OCI-LY1 (cell line): ENCODE results near the gene LIMS1.

Experiments used
- H2AFZ ChIP-seq: fragments of 200-600 bp; sonication (generic), shearing (Covaris generic); 2 replicates; pipeline ENCODE4 v1.6.0; 2014; ENCODE audit warnings: antibody characterized with exemption, mild to moderate bottlenecking, low read length
- H3F3A ChIP-seq: fragments of 200-600 bp; sonication (generic), shearing (Covaris generic); 2 replicates; pipeline ENCODE4 v1.6.0; 2014; ENCODE audit warnings: mild to moderate bottlenecking, antibody characterized with exemption, low read length, moderate library complexity; ENCODE audit not compliant: insufficient read depth
- H3K27ac ChIP-seq: fragments of 200-600 bp; sonication (generic); 2 replicates; pipeline ENCODE4 v1.5.1; 2014; ENCODE audit warnings: low read length, mixed run types, mild to moderate bottlenecking, low read depth; ENCODE audit not compliant: poor library complexity, severe bottlenecking
- H3K27me3 ChIP-seq: fragments of 200-600 bp; sonication (generic); 2 replicates; pipeline ENCODE4 v1.6.0; 2014; ENCODE audit warnings: antibody characterized with exemption, mild to moderate bottlenecking, low read length, moderate library complexity; ENCODE audit not compliant: insufficient read depth
- H3K36me3 ChIP-seq: fragments of 200-600 bp; sonication (generic); 2 replicates; pipeline ENCODE4 v1.6.1; 2014; ENCODE audit warnings: mild to moderate bottlenecking, antibody characterized with exemption, low read length, moderate library complexity, mixed read lengths; ENCODE audit not compliant: insufficient read depth
- H3K4me1 ChIP-seq: fragments of 200-600 bp; sonication (generic); 2 replicates; pipeline ENCODE4 v1.5.1; 2014; ENCODE audit warnings: mild to moderate bottlenecking, low read length, moderate library complexity; ENCODE audit not compliant: insufficient read depth, severe bottlenecking
- H3K4me2 ChIP-seq: fragments of 200-600 bp; sonication (generic), shearing (Covaris generic); 2 replicates; pipeline ENCODE4 v1.6.1; 2014; ENCODE audit warnings: low read length
- H3K4me3 ChIP-seq: fragments of 200-600 bp; sonication (generic); 2 replicates; pipeline ENCODE4 v1.5.1; 2014; ENCODE audit warnings: low read length, low read depth, mild to moderate bottlenecking, mixed read lengths; ENCODE audit not compliant: poor library complexity, severe bottlenecking
- H3K79me2 ChIP-seq: fragments of 200-600 bp; shearing (Covaris generic); 2 replicates; pipeline ENCODE4 v1.6.1; 2016; ENCODE audit warnings: mixed run types, low read length, mixed read lengths; ENCODE audit not compliant: insufficient read depth
- H3K9ac ChIP-seq: fragments of 200-600 bp; sonication (generic), shearing (Covaris generic); 2 replicates; pipeline ENCODE4 v1.6.1; 2014; ENCODE audit warnings: mild to moderate bottlenecking, low read length, mixed read lengths
- H3K9me2 ChIP-seq: fragments of 200-600 bp; sonication (generic), shearing (Covaris generic); 2 replicates; pipeline ENCODE4 v1.6.1; 2014; ENCODE audit warnings: low read depth, mild to moderate bottlenecking, low read length, mixed read lengths
- H3K9me3 ChIP-seq: fragments of 200-600 bp; shearing (Covaris generic); 2 replicates; pipeline ENCODE4 v1.6.1; 2014; ENCODE audit warnings: low read length, mixed read lengths
- H4K20me1 ChIP-seq: fragments of 200-600 bp; sonication (generic), shearing (Covaris generic); 2 replicates; pipeline ENCODE4 v1.6.0; 2016; ENCODE audit warnings: mild to moderate bottlenecking, low read length; ENCODE audit not compliant: insufficient read depth
- EZH2 ChIP-seq: fragments of 200-600 bp; sonication (generic), shearing (Covaris generic); IDR thresholded peaks from 2 replicates; pipeline ENCODE4 v1.8.0; 2017; ENCODE audit warnings: borderline replicate concordance, mixed run types, mild to moderate bottlenecking, antibody characterized with exemption, low read length, moderate library complexity, mixed read lengths
- TF ChIP-seq, protein P1 (sequence below): fragments of 200-600 bp; sonication (generic), shearing (Covaris generic); IDR thresholded peaks from 2 replicates; pipeline ENCODE4 v1.5.1; 2017; ENCODE audit warnings: mild to moderate bottlenecking, antibody characterized with exemption, low read length, moderate library complexity, mixed read lengths

The LIMS1 gene

GRCh38 chr2:108607706-108608301 is 73.5 kb downstream of the LIMS1 start:
- Histone ChIP-seq H2AFZ (no peak overlapping the region), H3K36me3 (no peaks in the 10 kb centered on the region), H4K20me1 (no peaks in the 10 kb centered on the region), H3K27me3 (no peaks in the 10 kb centered on the region), H3K9me2 (no peaks in the 10 kb centered on the region), H3K79me2 (0 out of 2 replicates have a peak, but pooled peaks cover 6% of the 10 kb centered on the region), H3K9ac (peak overlapping the region; percentile 23; the same call in 1 of the 2 replicates), H3K4me1 (peaks cover 61% of the 10 kb centered on the region), H3K27ac (peak overlapping the region; percentile 89), H3K9me3 (no peaks in the 10 kb centered on the region), H3K4me2 (peak overlapping the region; percentile 55), H3K4me3 (no peak overlapping the region), H3F3A (0 out of 2 replicates have a peak, but pooled peaks cover 3% of the 10 kb centered on the region)
- TF ChIP-seq, protein P1, sequence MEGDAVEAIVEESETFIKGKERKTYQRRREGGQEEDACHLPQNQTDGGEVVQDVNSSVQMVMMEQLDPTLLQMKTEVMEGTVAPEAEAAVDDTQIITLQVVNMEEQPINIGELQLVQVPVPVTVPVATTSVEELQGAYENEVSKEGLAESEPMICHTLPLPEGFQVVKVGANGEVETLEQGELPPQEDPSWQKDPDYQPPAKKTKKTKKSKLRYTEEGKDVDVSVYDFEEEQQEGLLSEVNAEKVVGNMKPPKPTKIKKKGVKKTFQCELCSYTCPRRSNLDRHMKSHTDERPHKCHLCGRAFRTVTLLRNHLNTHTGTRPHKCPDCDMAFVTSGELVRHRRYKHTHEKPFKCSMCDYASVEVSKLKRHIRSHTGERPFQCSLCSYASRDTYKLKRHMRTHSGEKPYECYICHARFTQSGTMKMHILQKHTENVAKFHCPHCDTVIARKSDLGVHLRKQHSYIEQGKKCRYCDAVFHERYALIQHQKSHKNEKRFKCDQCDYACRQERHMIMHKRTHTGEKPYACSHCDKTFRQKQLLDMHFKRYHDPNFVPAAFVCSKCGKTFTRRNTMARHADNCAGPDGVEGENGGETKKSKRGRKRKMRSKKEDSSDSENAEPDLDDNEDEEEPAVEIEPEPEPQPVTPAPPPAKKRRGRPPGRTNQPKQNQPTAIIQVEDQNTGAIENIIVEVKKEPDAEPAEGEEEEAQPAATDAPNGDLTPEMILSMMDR: peak; percentile 80
- TF ChIP-seq EZH2: no peak

DNA sequence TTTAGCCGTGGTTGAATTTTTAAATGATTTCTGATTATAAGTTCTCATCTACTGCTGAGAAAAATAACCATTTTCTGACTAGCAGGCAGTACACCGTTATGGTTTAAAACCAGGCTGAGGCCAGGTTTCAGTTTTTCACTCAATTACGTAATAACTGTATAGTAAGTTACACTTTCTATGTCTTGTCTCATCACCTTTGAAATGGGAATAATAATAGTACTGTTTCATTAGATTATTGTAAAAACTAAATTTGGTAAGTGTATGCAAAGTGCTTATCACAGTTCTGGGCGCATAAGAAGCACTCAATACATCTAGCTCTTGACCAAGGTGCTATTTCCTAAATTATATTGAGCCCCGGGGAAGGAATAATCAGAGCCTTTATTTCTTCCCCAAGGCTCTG is 76.8 kb downstream of the LIMS1 start:
- H3K27ac ChIP-seq: peak overlapping the region; percentile 89
- peak overlapping the region; percentile 48 for H3K4me2 ChIP-seq
- TF ChIP-seq, protein P1: no peak
- TF ChIP-seq EZH2: no peak
- no peaks in the 10 kb centered on the region for H3K27me3 ChIP-seq
- H3K79me2 ChIP-seq: no peaks in the 10 kb centered on the region
- peak overlapping the region; percentile 23; the same call in 1 of the 2 replicates for H3K9ac ChIP-seq
- H3K9me2 ChIP-seq: no peaks in the 10 kb centered on the region
- no peak overlapping the region for H3K4me3 ChIP-seq
- H4K20me1 ChIP-seq: no peaks in the 10 kb centered on the region
- peaks cover 82% of the 10 kb centered on the region for H3K4me1 ChIP-seq
- H3F3A ChIP-seq: 0 out of 2 replicates have a peak, but pooled peaks cover 3% of the 10 kb centered on the region
- H3K36me3 ChIP-seq: no peaks in the 10 kb centered on the region
- no peak overlapping the region for H2AFZ ChIP-seq
- no peaks in the 10 kb centered on the region for H3K9me3 ChIP-seq

DNA sequence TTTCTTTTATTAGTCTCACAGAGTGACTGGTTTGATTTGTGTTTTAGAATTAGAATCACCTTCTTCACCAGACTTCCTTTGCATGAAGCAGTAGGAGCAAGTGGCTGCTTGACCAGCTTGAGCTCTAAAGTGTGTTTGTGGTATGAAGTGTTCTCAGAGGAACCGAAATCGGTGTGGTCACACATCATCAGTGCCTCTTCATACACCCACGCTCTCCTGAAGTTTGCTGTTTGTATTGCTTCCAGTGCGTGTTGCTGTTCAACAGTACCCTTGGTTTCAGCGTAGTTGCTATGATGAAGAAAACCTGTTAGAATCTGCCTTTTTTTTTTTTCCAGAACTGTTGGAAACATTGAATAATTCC is 77.9 kb downstream of the LIMS1 start:
- Histone ChIP-seq H3K9ac (peak overlapping the region; percentile 40; the same call in 1 of the 2 replicates), H4K20me1 (no peaks in the 10 kb centered on the region), H3K27ac (peak overlapping the region; percentile 89), H3K36me3 (no peaks in the 10 kb centered on the region), H3K4me1 (peaks cover 91% of the 10 kb centered on the region), H3K9me3 (no peaks in the 10 kb centered on the region), H3K79me2 (no peaks in the 10 kb centered on the region), H3K4me3 (peak overlapping the region; percentile 37), H3K4me2 (peak overlapping the region; percentile 44), H2AFZ (no peak overlapping the region), H3K9me2 (no peaks in the 10 kb centered on the region), H3K27me3 (no peaks in the 10 kb centered on the region), H3F3A (0 out of 2 replicates have a peak, but pooled peaks cover 3% of the 10 kb centered on the region)
- no peak for TF ChIP-seq EZH2
- TF ChIP-seq, protein P1: no peak
